HG02840 (cell line): ENCODE results near the gene SLC51B.
"Not testable (repeated sequence)": the region's sequence is repeated elsewhere in the genome, so short reads cannot be mapped to it uniquely, and the experiment has no call there.

Source experiments
- ATAC-seq: cut with Tn5 transposase; IDR thresholded peaks from one replicate; pipeline ENCODE4 v1.9.1; 2021; ENCODE audit warnings: mild to moderate bottlenecking, moderate library complexity, moderate number of reproducible peaks; ENCODE audit not compliant: unreplicated experiment, low FRiP score

SLC51B gene

GRCh38 chr15:65044724-65045481, at the start of gene SLC51B:
Gene SLC51B, plus strand, starts transcription at chr15:65045387. Its CDS starts 4,618 bp downstream, at chr15:65050005.
- ATAC-seq = no peak

GRCh38 chr15:64997066-64997465, 48.1 kb upstream of the SLC51B start:
- ATAC-seq = no peak

DNA sequence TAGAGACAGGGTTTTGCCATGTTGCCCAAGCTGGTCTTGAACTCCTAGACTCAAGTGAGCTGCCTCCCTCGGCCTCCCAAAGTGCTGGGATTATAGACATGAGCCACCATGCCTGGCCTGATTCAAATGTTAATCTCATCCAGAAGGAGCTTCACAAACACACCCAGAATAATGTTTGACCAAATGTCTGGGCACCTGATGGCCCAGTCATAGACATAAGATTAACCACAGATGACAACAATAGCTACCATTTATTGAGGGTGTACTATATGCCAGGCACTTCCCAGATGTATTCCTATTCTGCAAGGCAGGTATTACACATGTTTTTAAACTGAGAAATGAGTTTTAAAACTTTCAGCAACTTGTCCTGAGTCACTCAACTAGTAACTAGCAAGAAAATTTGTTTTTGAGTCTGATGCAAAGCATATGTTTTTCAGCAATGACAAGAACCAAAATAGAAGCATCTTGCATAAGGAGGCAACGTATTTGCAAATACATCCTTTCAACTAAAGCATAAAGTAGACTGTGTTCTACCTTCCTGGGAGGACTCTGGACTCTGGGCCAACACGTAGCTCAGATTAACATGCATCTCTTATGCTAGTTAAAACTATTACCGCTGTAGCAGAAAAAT, 47.3 kb upstream of the SLC51B start:
- no peak for ATAC-seq

GRCh38 chr15:65004993-65005392, 40.2 kb upstream of the SLC51B start:
- no peak for ATAC-seq

DNA sequence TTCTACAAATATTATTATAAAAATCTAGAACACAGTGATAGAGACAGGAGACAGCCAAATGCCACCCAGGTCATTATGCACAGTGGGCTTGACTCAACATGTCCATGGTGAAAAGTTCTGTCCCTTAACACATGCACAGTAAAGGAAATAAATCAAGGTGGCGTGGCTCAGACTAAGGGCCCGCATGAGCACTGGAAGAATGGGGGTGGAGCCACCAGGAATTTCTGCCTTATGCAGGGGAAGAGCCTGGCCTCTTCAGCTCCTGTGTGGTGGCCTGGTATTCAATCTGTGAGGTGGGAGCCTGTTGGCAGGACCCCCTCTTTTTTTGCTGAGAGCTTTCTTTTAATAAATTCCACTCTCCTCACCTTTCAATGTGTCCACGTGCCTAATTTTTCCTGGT, 38.3 kb upstream of the SLC51B start:
- no peak for ATAC-seq

- ATAC-seq = no peak
Observed at GRCh38 chr15:65008983-65009382, 36.2 kb upstream of the SLC51B start.

- not testable (repeated sequence) for ATAC-seq
Observed at GRCh38 chr15:65011198-65011597, 34.0 kb upstream of the SLC51B start.

- ATAC-seq = no peak
Observed at GRCh38 chr15:65020419-65020818, 24.8 kb upstream of the SLC51B start.

DNA sequence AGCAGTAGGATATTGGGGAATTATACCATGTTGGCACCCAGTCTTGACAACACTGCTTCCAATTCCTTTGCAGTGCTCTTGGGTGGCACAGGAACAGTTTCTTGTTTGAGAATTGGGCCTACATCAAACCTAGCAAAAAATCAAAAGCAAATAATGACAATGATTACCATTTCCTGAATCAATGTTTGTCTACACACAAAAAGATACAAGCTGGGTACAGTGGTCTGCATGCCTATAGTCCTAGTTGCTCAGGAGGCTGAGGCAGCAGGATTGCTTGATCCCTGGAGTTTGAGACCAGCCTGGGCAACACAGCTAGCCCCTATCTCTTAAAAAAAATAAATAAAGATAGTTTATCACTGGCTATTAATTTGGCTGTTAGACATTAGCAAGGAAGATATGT, 23.7 kb upstream of the SLC51B start:
- ATAC-seq = no peak

GRCh38 chr15:65026756-65027155, 18.4 kb upstream of the SLC51B start:
- ATAC-seq = no peak

DNA sequence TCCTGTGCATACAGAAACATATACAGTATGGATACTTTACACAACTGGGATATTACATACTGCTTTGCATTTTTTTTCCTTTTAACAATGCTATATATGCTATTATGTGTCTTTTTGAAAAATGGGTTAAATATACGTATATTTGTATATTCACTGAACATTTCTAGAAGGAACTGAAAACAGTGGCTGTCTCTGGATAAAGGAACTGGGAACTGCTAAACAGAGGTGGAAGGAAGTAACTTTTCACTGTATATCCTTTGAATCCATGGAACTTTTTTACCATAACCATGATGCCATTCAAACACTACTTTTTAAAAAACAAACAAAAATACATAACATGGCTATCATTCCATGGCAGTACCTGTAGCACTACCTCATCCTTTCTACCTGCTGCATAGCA, 17.6 kb upstream of the SLC51B start:
- ATAC-seq = no peak

- ATAC-seq = no peak
Observed at GRCh38 chr15:65028338-65028737, 16.8 kb upstream of the SLC51B start.

- ATAC-seq = peak; percentile 60
Observed at GRCh38 chr15:65028921-65029735, 16.1 kb upstream of the SLC51B start, which contains the start of gene MTFMT. Gene MTFMT, minus strand, starts transcription at chr15:65029639. Its CDS starts 26 bp downstream, at chr15:65029613.

DNA sequence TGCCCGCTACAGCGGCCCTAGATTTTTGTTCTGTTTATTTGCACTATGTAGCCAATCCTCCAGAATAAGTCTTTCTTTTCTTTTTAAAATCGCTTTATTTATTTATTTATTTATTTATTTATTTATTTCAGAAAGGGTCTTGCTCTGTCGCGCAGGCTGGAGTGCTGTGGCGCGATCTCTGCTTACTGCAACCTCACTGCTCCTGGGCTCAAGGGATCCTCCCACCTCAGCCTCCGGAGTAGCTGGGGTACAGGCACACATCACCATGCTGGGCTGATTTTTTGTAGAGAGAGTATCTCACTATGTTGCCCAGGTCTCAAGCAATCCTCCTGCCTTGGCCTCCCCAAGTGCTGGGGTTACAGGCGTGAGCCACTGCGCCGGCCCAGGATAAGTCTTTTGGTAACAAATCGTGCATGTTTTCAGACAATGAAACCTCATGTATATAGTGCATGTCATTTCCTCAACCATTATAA, 15.4 kb upstream of the SLC51B start:
- no peak for ATAC-seq

GRCh38 chr15:65032801-65033537, 12.2 kb upstream of the SLC51B start:
- no peak for ATAC-seq

DNA sequence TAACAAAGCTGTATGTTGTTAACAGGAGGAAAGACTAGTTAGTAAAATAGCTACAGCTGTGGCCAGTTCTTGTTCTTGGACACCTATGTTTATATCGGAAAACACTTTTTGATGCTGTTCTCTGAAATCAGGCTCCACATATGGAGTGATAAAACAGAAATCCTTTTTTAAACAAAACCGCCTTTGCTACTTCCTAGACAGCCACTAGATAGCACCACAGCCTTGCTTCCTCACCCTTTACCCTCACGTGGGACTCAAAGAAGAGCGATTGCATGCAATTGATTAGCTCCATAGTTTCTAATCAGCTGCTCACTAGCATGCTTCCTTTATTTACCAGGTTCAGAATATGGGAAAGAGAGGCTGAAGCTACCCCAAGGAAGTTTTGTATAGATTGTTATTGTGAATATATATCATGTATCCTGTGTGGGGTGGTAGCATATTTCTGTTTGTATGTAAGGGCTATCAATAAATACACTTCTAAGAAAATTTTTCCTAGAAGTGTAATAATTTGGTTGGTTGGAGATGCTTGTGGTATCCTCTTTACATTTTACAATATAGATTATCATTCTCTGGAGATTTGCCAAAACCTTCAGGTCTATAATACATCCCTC, 11.4 kb upstream of the SLC51B start:
- ATAC-seq = no peak

DNA sequence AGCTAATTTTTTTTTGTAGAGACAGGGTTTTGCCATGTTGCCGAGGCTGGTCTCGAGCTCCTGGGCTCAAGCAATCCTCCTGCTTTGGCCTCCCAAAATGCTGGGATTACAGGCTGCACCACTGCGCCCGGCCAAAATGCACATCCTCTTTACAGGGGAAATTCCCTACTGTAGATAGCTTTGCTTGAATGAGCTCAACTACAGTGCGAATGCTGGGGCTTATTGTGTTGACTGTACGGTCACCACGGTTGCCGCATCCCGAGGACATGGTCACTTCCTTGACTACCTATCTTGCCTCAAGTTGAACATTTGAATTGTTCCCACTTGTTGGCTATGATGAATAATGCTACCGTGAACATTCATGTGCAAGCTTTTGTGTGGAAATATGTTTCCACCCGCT, 10.5 kb upstream of the SLC51B start:
- ATAC-seq = no peak

GRCh38 chr15:65037309-65037708, 7.9 kb upstream of the SLC51B start:
- no peak for ATAC-seq

- ATAC-seq = no peak
Observed at GRCh38 chr15:65038428-65038827, 6.8 kb upstream of the SLC51B start.

DNA sequence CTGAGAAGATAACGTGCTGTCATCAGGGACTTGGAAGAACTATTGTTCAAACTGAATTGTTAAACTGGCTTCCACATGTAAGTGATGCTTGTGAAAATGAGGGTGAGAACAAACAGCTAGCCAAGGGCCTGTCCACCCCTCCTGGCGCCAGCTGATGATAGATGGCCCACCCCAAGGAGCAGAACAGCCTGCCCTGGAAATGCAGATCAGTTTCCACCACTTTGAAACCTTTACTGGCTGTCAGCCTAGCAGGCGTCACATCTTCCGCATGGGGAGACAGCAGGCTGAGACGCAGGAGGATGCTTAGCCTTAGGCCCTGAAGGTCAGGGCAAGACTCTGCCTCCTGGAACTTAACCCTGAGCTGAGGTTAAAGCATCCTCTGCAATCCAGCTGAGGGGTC, 6.4 kb upstream of the SLC51B start:
- no peak for ATAC-seq
